ENCODE data around the gene LRFN3. TPM values are rescaled to one million over a fixed set of nuclear protein-coding genes. Genes with fewer than 3 reads are reported as not detected.
"Not testable (repeated sequence)": the region's sequence is repeated elsewhere in the genome, so short reads cannot be mapped to it uniquely, and the experiment has no call there.

Gene LRFN3
- total RNA-seq, 3 donors from 2014 or later: 10.5 to 14.0 (median 10.5) TPM

DNA sequence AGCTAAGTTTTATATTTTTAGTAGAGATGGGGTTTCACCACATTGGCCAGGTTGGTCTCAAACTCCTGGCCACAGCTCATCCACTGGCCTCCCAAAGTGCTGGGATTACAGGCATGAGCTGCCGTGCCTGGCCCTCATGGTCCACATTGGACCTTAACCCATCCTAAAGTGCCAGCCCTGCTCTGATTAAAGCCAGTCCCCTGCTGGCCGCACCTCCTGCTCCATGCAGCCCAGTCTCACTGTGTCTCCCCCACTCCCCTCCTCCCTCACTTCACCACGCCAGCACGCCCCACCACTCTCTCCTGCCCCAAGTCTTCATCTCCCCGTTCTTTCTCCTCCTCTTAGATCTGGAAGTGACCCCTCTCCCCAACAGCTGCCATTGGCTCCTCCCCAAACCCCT is 42.1 kb downstream of the LRFN3 start:
- Histone ChIP-seq H3K9me3 (no peaks in the 10 kb centered on the region), H3K4me3 (no peak overlapping the region), H3K36me3 (ENCODE audit: low read depth) (no peaks in the 10 kb centered on the region), H3K4me1 (ENCODE audit: low read depth) (no peaks in the 10 kb centered on the region)
- TF ChIP-seq, protein P1, sequence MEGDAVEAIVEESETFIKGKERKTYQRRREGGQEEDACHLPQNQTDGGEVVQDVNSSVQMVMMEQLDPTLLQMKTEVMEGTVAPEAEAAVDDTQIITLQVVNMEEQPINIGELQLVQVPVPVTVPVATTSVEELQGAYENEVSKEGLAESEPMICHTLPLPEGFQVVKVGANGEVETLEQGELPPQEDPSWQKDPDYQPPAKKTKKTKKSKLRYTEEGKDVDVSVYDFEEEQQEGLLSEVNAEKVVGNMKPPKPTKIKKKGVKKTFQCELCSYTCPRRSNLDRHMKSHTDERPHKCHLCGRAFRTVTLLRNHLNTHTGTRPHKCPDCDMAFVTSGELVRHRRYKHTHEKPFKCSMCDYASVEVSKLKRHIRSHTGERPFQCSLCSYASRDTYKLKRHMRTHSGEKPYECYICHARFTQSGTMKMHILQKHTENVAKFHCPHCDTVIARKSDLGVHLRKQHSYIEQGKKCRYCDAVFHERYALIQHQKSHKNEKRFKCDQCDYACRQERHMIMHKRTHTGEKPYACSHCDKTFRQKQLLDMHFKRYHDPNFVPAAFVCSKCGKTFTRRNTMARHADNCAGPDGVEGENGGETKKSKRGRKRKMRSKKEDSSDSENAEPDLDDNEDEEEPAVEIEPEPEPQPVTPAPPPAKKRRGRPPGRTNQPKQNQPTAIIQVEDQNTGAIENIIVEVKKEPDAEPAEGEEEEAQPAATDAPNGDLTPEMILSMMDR (IDR thresholded peaks at IDR 0.05): no peak
- no peak for DNase-seq
- no peak for ATAC-seq
- intact Hi-C loops (cut with DNase I, micrococcal nuclease): no loop called here

DNA sequence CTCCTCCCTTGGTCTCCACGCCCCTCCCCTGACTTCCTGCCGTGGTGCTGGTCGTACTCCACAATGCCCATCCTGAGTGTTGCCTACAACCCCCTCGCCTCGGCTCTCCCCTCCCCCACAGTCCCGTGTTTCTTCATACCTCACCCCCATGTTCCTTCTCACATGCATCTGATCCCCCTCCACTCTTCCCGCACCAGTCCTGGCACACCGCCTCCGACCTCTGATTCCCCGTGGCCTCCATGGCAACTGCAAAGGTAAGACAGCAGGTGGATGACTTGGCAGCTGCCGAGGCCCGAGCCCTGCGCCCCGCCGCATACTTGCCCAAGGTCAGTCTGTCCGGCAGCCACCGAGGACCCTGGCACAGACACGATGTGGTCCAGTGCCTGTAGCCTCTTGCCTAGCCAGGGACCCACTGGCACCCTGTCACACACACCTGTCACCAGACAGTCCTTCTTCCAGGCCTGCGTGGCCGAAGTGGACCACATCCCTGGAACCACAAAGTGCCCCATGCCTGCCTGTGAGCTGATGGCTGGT is 42.7 kb downstream of the LRFN3 start:
- ATAC-seq: no peak
- Histone ChIP-seq H3K36me3 (ENCODE audit: low read depth) (no peaks in the 10 kb centered on the region), H3K4me3 (no peak overlapping the region), H3K9me3 (no peaks in the 10 kb centered on the region), H3K4me1 (ENCODE audit: low read depth) (no peaks in the 10 kb centered on the region)
- intact Hi-C loops (cut with DNase I, micrococcal nuclease): no loop called here
- TF ChIP-seq, protein P1 (IDR thresholded peaks at IDR 0.05): no peak
- DNase-seq: no peak

DNA sequence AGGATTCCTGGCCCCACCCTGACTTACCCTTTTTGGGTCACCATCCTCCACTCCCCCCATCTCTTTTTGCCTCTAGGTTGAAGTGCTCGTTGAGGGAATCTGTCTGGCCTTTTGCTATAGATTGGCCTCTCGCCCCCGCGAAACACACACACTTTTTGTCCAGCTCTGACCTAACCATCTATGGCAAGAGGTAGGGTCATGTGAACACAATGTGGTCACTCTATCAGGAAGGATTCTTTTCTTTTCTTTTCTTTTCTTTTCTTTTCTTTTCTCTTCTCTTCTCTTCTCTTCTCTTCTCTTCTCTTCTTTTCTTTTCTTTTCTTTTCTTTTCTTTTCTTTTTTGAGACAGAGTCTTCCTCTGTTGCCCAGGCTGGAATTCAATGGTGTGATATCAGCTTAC is 44.8 kb downstream of the LRFN3 start:
- intact Hi-C loops (cut with DNase I, micrococcal nuclease); ATAC-seq; H3K4me3 ChIP-seq: not testable (repeated sequence)

DNA sequence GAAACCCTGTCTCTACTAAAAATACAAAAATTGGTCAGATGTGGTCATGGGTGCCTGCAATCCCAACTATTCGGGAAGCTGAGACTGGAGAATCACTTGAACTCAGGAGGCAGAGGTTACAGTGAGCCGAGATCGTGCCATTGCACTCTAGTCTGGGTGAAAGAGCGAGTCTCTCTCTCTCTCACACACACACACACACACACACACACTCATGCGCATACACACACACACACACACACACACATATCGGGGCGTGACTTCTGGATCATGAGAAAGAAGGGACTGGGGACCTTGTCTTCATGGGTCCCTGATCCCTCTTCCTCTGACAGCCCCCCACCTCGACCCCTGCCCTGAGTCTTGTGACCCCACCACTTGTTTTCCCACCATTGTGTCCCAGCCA is 47.0 kb downstream of the LRFN3 start:
- no peak overlapping the region for H3K4me3 ChIP-seq
- ATAC-seq (no peak), DNase-seq (no peak)
- intact Hi-C loops (cut with DNase I, micrococcal nuclease): no loop called here
- no peaks in the 10 kb centered on the region for H3K4me1 ChIP-seq (ENCODE audit: low read depth)
- TF ChIP-seq, protein P1 (IDR thresholded peaks at IDR 0.05): no peak
- no peaks in the 10 kb centered on the region for H3K9me3 ChIP-seq
- no peaks in the 10 kb centered on the region for H3K36me3 ChIP-seq (ENCODE audit: low read depth)

More for the DNA sequence above, 44.8 kb downstream of the LRFN3 start:
- H3K36me3 ChIP-seq (ENCODE audit: low read depth); DNase-seq; H3K9me3 ChIP-seq; H3K4me1 ChIP-seq (ENCODE audit: low read depth): not testable (repeated sequence)

DNA sequence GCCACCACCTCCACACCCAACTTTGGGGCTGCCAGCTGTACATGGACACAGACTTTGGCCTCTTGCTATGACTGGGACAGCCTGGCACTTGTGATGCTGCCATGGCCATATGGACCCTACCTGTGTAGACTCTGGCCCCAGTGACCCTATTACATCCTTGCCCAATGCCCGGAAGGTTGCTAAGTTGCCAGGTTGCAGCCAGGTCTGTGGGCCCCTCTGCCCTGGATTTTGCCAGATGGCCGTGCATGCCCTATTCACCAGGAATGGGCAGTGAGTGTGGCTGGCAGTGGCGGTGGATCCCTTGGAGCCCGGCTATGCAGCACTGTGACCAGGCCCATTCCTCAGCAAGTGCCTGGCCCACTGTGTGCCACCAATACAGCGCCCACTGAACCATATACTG is 49.9 kb downstream of the LRFN3 start:
- H3K9me3 ChIP-seq: no peaks in the 10 kb centered on the region
- intact Hi-C loops (cut with DNase I, micrococcal nuclease): no loop called here
- ATAC-seq: no peak

More for the DNA sequence above, 49.9 kb downstream of the LRFN3 start:
- Histone ChIP-seq H3K4me3 (no peak overlapping the region), H3K36me3 (ENCODE audit: low read depth) (no peaks in the 10 kb centered on the region), H3K4me1 (ENCODE audit: low read depth) (no peaks in the 10 kb centered on the region)
- TF ChIP-seq, protein P1 (IDR thresholded peaks at IDR 0.05): no peak
- DNase-seq: no peak
